Breast epithelium (tissue), 3 donors: ENCODE measurements around the gene TOX3.

ENCODE experiments used
- POLR2A ChIP-seq: fragments of 450-650 bp; IDR thresholded peaks from one replicate; pipeline ENCODE4 v1.6.1; 2016; ENCODE audit warnings: antibody characterized with exemption, mild to moderate bottlenecking, moderate library complexity
- TF ChIP-seq, protein P1 (sequence below), 3 donors: fragments of 450-650 bp; IDR thresholded peaks; one replicate each; pipeline ENCODE4 v1.5.1; 2016 to 2017; ENCODE audit warnings: antibody characterized with exemption in 3 of 3, mild to moderate bottlenecking in 3 of 3, moderate library complexity in 3 of 3

DNA sequence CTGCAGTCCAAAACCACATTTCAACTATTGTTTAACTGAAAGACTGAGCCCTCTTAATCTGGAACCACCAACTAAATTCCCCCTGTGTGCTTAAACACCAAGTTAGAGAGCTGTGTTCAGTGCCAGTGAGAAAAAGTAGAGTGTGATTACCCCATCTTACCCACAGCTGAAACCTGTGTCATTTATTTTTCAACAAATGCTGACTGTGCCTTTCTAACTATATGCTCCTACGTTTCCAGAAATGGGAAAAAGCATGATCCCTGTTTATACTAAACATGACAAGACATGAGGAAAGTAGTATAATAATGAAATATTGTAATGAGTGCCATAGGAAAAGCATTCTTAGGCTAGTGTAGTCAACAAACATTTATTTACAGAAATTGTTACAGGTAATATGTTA is 7.4 kb upstream of the TOX3 start:
- TF ChIP-seq, protein P1, sequence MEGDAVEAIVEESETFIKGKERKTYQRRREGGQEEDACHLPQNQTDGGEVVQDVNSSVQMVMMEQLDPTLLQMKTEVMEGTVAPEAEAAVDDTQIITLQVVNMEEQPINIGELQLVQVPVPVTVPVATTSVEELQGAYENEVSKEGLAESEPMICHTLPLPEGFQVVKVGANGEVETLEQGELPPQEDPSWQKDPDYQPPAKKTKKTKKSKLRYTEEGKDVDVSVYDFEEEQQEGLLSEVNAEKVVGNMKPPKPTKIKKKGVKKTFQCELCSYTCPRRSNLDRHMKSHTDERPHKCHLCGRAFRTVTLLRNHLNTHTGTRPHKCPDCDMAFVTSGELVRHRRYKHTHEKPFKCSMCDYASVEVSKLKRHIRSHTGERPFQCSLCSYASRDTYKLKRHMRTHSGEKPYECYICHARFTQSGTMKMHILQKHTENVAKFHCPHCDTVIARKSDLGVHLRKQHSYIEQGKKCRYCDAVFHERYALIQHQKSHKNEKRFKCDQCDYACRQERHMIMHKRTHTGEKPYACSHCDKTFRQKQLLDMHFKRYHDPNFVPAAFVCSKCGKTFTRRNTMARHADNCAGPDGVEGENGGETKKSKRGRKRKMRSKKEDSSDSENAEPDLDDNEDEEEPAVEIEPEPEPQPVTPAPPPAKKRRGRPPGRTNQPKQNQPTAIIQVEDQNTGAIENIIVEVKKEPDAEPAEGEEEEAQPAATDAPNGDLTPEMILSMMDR (IDR thresholded peaks at IDR 0.05), result no peak
- no peak for TF ChIP-seq POLR2A
